ENCODE data around the gene BSDC1. TPM values are rescaled to one million over a fixed set of nuclear protein-coding genes. Genes with fewer than 3 reads are reported as not detected.

Gene BSDC1
- total RNA-seq, 1 donor from 2014 or later, result 38.6 TPM

GRCh38 chr1:32327204-32327603 lies 67.0 kb downstream of the BSDC1 start:
- peaks cover 6% of the 10 kb centered on the region for H3K4me1 Mint-ChIP-seq
- H3K9me3 Mint-ChIP-seq, result no peaks in the 10 kb centered on the region
- no peak overlapping the region for H3K27ac Mint-ChIP-seq (ENCODE audit: unreplicated experiment)
- TF ChIP-seq, protein P1, sequence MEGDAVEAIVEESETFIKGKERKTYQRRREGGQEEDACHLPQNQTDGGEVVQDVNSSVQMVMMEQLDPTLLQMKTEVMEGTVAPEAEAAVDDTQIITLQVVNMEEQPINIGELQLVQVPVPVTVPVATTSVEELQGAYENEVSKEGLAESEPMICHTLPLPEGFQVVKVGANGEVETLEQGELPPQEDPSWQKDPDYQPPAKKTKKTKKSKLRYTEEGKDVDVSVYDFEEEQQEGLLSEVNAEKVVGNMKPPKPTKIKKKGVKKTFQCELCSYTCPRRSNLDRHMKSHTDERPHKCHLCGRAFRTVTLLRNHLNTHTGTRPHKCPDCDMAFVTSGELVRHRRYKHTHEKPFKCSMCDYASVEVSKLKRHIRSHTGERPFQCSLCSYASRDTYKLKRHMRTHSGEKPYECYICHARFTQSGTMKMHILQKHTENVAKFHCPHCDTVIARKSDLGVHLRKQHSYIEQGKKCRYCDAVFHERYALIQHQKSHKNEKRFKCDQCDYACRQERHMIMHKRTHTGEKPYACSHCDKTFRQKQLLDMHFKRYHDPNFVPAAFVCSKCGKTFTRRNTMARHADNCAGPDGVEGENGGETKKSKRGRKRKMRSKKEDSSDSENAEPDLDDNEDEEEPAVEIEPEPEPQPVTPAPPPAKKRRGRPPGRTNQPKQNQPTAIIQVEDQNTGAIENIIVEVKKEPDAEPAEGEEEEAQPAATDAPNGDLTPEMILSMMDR (conservative IDR thresholded peaks at IDR 0.05), result no peak
- no peak for DNase-seq (ENCODE audit: low read depth, low spot score)
- H3K4me3 Mint-ChIP-seq, result no peak overlapping the region
- H3K36me3 Mint-ChIP-seq (ENCODE audit: low read depth), result peaks cover 34% of the 10 kb centered on the region
- H3K27me3 Mint-ChIP-seq (ENCODE audit: low read depth), result peaks cover 18% of the 10 kb centered on the region

GRCh38 chr1:32321712-32322291 lies 72.4 kb downstream of the BSDC1 start:
- Mint-ChIP-seq H3K9me3 (no peaks in the 10 kb centered on the region), H3K27ac (ENCODE audit: unreplicated experiment) (no peak overlapping the region), H3K36me3 (ENCODE audit: low read depth) (peaks cover 8% of the 10 kb centered on the region), H3K27me3 (ENCODE audit: low read depth) (no peaks in the 10 kb centered on the region), H3K4me3 (no peak overlapping the region), H3K4me1 (no peaks in the 10 kb centered on the region)
- TF ChIP-seq, protein P1 (conservative IDR thresholded peaks at IDR 0.05), result no peak
- DNase-seq (ENCODE audit: low read depth, low spot score), result no peak

DNA sequence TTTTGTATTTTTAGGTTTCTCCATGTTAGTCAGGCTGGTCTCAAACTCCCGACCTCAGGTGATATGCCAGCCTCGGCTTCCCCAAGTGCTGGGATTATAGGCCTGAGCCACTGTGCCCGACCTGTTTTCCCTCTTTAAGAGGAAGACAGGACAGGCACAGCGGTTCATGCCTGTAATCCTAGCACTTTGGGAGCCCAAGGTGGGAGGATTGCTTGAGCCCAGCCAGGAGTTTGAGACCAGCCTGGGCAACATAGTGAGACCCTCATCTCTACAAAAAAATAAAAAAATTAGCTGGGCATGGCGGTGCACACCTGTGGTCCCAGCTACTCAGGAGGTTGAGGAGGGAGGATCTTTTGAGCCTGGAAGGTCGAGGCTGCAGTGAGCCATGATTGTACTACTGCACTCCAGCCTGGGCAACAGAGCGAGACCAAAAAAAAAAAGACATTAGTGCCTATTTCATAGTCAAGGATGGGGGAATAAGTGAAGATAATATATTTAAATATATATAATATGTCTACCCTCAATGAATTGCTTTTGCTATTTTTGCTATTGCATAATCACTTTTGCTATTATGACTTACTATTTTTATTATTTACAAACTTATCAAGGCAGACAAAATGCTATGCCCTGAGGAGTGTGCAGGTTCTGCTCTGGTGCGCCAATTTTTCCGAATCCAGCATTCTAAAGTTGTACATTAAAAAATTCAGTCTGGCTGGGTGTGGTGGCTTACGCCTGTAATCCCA lies 75.9 kb downstream of the BSDC1 start:
- Mint-ChIP-seq H3K4me3 (no peak overlapping the region), H3K4me1 (no peaks in the 10 kb centered on the region), H3K27me3 (ENCODE audit: low read depth) (no peaks in the 10 kb centered on the region), H3K9me3 (no peaks in the 10 kb centered on the region), H3K36me3 (ENCODE audit: low read depth) (peaks cover 5% of the 10 kb centered on the region), H3K27ac (ENCODE audit: unreplicated experiment) (no peak overlapping the region)
- DNase-seq (ENCODE audit: low read depth, low spot score), result no peak
- TF ChIP-seq, protein P1 (conservative IDR thresholded peaks at IDR 0.05), result no peak

DNA sequence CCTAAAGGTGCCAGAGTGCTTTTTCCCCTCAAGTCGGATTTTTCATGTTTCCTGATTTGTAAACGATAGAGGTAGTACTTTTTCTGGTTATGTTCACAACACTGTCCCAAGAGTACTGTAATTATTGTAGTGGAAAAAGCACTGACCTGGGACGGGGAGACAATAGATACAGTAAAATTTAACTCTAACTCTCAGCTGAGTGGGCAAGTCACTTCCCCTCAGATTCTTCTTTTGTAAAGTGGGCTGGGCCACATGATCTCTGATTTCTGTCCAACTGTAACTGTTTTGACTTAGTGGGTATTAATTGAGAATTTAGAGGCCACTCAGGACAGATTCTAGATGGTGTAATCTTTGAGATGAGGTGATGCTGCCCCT lies 77.4 kb downstream of the BSDC1 start:
- H3K4me1 Mint-ChIP-seq, result no peaks in the 10 kb centered on the region
- TF ChIP-seq, protein P1 (conservative IDR thresholded peaks at IDR 0.05), result no peak
- no peak overlapping the region for H3K27ac Mint-ChIP-seq (ENCODE audit: unreplicated experiment)
- H3K4me3 Mint-ChIP-seq, result no peak overlapping the region
- H3K27me3 Mint-ChIP-seq (ENCODE audit: low read depth), result no peaks in the 10 kb centered on the region
- H3K9me3 Mint-ChIP-seq, result no peaks in the 10 kb centered on the region
- no peak for DNase-seq (ENCODE audit: low read depth, low spot score)
- H3K36me3 Mint-ChIP-seq (ENCODE audit: low read depth), result peaks cover 5% of the 10 kb centered on the region

Other genes starting within 250 kb of the BSDC1 start
- gene TXLNA, start 214.8 kb downstream of the BSDC1 start, total RNA-seq, result 70.3 and 70.7 TPM in 2 replicates
- 16.7 and 21.2 TPM in 2 replicates for gene CCDC28B, start 193.8 kb downstream of the BSDC1 start, total RNA-seq
- gene IQCC, start 188.8 kb downstream of the BSDC1 start, total RNA-seq, result 7.3 and 7.8 TPM in 2 replicates
- not detected in 2 replicates for gene DCDC2B, start 185.4 kb downstream of the BSDC1 start, total RNA-seq
- 21.3 and 22.5 TPM in 2 replicates for gene TMEM234, start 172.1 kb downstream of the BSDC1 start, total RNA-seq
- gene EIF3I, start 172.0 kb downstream of the BSDC1 start, total RNA-seq, result 190 and 192 TPM in 2 replicates
- 0.66 and 1.5 TPM in 2 replicates for gene FAM167B, start 147.2 kb downstream of the BSDC1 start, total RNA-seq
- not detected in 2 replicates for gene LCK, start 143.2 kb downstream of the BSDC1 start, total RNA-seq
- 128 and 130 TPM in 2 replicates for gene HDAC1, start 102.4 kb downstream of the BSDC1 start, total RNA-seq
- gene MARCKSL1, start 58.2 kb downstream of the BSDC1 start, total RNA-seq, result 943 and 952 TPM in 2 replicates
- gene FAM229A, start 32.0 kb downstream of the BSDC1 start, total RNA-seq, result 7.1 and 7.7 TPM in 2 replicates
- gene TSSK3, start 31.9 kb downstream of the BSDC1 start, total RNA-seq, result 2.2 and 2.7 TPM in 2 replicates
- gene ZBTB8B, start 70.6 kb upstream of the BSDC1 start, total RNA-seq, result 3.1 and 3.3 TPM in 2 replicates
- 9.8 and 10.1 TPM in 2 replicates for gene ZBTB8A, start 145.0 kb upstream of the BSDC1 start, total RNA-seq

Data from neural crest cell (in vitro differentiated cells).